GM12801 (cell line): ENCODE data around the gene SIT1.

Experiments used
- CTCF ChIP-seq: IDR thresholded peaks from one replicate; pipeline ENCODE4 v1.5.1; 2011; ENCODE audit warnings: control low read depth; ENCODE audit not compliant: insufficient read length; ENCODE audit errors: extremely low read depth

The SIT1 gene

DNA sequence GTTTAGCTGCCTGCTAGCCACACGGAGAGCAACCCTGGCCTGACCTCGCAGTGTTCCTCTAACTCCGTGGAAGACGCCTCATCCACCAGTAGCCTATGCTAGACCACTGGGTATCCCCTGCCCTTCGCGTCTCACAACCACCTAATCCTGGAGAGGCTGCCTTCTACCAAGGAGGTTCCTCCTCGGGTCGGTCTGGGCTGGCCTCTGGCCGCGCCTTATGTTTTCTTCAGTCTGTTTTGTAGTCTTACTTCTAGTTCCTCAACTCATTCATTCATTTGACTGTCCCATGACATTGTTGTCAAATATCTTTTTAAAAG lies 40.6 kb upstream of the SIT1 start:
- TF ChIP-seq CTCF, result no peak

GRCh38 chr9:35690614-35691333 lies 40.0 kb upstream of the SIT1 start:
- TF ChIP-seq CTCF, result no peak

DNA sequence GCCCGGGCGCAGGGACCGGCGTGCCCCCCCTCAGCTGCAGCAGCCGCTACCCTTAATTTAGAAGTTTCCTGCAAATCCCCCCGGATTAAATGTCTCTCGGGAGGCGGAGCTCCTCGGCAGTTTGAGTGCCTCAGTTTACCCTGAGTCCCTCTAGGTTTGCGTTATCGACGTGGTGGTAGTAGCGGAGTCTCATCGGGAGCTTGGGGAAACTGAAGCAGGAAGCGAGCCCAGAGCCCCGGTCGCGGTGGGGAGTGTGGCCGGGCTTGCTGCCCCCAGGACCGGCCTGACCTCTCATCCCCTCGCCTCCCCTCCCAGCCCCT lies 39.5 kb upstream of the SIT1 start:
- TF ChIP-seq CTCF, result no peak

DNA sequence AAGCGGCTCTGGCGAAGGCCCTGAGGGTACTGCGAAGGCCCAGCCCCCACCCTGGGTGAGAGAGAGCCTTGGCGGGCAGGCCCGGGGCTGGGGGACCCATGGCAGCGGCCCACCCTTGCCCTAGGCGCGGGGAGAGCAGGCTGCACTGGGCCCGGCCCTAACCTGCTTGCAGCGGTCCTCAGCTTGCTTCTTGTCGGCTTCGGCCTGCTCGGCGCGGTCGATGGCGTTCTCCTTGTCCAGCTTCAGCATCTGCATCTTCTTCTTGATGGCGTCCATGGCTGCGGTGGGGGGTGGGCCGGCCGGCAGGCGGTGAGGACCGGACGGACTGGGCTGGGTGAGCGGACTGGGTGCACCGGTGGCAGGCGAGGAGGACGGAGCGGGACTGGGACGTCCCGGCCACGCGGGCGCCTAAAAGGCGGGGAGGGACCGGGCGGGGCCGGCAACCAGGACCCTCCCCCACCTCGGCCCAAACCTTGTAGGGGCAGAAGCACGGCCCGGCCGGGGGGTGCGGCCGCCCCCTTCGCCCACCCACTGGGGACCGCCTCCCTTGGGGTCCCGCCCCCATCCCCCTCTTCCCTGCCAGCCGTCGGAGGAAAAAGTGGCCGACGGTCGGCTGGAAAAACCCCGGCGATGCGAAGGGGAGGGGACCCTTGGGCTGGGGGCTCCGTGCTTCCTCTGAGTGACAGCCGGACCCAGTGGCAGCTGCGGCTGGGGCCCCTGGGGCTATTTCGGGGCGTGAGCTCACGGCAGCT lies 39.0 kb upstream of the SIT1 start, which contains the start of gene TPM2:
TSS of gene TPM2 (minus strand) at position 384 of the 752 bp plus-strand sequence. CDS start at position 276, 108 bp downstream.
- no peak for TF ChIP-seq CTCF

GRCh38 chr9:35688558-35689541 lies 38.1 kb upstream of the SIT1 start:
- TF ChIP-seq CTCF, result no peak

DNA sequence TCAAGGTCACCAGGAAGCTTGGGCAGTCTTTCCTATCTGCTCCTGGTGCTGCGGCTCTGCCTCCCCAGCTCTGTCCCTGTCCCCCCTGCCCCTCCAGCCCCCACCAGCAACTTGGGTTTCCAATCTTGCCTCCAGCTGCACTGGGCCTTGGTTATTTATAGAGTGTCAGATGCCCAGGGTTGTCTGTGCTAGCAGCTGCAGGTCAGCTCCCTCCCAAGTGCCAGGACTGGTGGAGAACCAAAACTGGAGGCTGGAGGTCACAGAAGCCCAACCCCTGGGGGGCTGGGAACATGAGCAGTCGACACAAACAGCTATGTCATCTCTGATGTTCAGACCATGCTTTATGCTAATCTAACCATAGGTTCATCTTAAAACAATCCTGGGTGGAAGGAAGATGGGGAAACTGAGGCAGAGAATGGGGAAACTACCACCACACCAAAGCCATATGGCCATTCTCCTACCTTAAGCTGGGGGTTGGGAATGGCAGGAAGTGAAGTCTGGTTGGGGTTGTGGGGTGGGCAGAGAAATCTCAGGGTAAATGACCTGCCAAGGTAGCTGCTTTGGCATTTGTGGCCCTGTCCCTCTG lies 37.3 kb upstream of the SIT1 start:
- TF ChIP-seq CTCF, result no peak

DNA sequence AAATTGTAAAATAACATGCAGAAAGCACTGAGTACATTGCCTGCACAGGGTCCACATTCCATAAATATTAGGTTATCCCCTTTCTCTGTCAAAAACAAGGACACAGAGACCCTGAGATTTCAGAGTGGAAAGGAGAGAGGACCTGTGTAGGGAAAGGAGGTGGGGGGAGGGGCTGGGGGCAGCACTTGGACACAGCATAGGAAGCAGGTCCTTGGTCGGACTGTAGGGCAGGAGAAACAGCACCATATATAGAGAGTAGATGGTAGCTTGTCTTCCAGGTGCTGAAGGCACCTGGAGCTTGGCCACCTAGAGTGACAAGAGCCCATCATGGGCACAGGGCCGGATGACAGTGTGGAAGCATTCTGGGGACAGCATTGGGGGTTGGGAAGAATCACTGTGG lies 36.6 kb upstream of the SIT1 start:
- TF ChIP-seq CTCF, result no peak
